Right renal pelvis (tissue), 4 donors: ENCODE measurements around the gene ST6GALNAC2. TPM values are rescaled to one million over a fixed set of nuclear protein-coding genes. Genes with fewer than 3 reads are reported as not detected.
"Not testable (repeated sequence)": the region's sequence is repeated elsewhere in the genome, so short reads cannot be mapped to it uniquely, and the experiment has no call there.

Experiments used
- DNase-seq, 4 donors: peaks; one replicate each; pipeline ENCODE4 v3.0.0-alpha.2; 2013; ENCODE audit warnings: low read depth in 4 of 4, low spot score in 3 of 4, missing footprints in 1 of 4
- polyA plus RNA-seq, 4 donors: library from polyadenylated mRNA; unstranded; fragments of 120-200 nt; gene quantifications; one replicate each; pipeline ENCODE4 v1.2.1, GENCODE V29; 2013; ENCODE audit not compliant: insufficient read length in 4 of 4

Gene ST6GALNAC2
- polyA plus RNA-seq, 4 donors = 11.4 to 14.8 (median 12.3) TPM

- DNase-seq = no peak
These were observed 42.2 kb downstream of the ST6GALNAC2 start for GRCh38 chr17:76543482-76543825.

GRCh38 chr17:76542984-76543383 lies 42.7 kb downstream of the ST6GALNAC2 start:
- no peak for DNase-seq

DNA sequence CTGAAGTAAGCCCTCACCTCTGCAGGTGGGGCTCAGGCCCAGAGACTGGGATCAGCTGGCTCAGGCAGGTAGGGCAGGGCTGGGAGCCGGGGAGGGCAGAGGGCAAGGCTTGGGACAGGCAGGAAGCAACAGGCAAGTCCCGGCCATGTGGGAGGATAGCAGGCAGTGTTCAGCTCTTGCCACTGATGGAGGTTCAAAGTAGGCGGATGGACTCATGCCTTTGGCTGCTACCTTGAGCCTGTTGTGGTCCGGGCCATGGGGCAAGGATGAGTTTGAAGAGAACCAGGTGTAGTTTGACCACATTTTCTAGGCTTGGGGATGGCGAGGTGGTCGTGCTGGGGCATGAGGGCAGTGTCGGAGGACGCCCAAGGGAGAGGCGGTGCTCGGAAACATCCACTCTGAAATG lies 43.1 kb downstream of the ST6GALNAC2 start:
- DNase-seq = no peak

DNA sequence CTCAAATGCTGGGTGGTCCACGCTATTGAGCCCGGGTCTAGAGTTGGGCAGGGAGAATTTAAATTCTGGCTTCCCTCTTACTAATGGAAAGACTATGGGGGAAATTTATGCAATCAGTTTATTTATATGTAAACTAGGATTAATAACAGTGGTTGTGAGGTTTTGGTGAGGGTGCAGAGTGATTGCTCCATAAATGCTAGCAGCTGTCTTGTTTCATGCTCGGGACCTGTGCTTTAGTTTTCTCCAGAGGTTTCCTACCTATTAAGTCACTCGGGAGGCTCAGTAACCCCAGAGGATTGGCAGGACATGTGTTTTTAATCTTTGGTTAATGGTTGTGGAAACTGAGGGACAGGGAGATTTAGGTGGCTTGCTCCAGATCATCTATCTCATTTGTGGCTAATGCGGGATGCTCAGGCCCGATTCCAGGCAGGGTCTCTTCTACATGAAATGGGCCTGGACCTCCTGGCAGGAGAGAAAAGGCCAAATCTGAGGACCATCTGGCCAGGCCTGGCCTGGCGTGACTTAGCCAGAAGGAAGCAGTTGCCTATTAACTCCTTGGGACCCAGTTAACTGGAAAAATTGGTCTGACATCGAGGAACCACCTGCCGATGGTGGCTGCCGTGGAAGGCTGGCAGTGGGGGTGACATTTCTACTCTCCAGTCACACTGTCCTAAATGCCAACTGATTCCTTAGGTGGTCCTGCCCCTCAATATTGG lies 43.8 kb downstream of the ST6GALNAC2 start:
- DNase-seq = no peak

DNA sequence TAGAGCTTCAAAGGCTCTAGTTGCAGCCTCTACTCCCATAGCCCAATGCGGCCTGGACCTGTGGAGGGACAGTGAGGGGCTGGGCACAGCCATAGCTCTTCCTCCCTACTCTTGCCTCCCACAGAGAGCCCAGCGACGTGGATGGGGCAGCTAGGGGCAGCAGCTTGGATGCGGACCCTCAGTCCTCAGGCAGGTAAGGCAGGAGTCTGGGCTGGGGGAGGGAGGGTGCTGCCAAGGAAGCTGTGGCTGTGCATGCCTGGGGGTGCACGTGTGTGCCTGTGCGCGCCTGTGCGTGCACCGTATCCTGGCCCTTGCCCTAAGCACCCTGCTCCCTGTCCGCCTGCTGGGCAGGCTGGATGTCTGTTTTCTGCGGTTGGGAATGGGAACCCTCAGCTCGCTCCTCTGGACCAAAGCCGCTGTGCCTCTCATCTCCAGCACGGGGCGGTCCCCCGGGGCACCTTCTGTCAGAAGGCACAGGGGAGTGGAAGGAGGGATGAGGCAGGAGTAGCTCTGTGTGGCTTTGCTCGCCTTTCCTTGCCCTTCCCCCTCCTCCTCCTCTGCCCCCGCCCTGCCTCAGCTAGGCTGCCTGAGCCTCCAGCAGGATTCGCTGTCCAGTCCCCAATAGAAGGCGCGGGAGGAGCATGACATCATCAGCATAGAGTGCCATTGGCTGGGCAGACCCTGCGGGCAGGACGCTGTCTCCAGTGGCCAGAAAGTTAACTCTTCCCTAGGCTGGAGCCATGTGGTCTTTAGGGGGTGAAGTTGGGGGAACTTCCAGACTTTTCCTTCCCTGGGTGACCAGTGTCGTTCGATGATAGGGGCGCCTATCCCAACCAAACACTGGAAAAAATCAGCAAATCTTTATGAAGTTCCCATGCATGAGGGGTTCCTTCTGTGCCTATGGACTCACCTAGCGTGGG lies 45.0 kb downstream of the ST6GALNAC2 start:
- DNase-seq = peak; percentile 81 to 94 (median 92)

DNA sequence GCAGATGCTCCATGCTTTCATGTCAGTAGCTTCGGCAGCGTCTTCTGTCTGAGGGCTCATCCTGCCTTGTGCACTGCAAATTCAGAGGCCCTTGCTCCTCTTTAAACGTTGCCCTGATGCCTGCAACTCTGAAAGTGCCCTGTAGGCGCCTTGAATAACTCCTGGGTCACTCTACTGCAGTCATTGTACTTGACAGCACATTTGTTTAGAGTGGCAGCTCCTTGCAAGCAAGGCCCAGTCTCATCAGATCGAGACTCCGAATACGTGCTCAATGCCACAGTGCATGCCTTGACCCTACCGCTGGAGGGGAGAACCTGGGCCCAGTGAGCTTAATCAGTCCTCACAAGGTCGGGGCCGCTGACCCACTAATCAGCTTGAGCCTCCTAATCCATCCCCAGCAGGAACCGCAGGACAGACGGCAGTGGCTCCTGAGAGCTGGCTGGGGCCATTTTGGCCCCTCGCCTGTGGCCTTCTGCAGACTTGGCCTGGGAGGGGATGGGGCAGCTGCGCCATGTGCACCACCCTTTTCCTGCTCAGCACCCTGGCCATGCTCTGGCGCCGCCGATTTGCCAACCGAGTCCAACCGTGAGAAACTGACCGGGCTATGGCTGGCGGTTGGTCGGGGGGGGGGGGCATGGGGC lies 45.9 kb downstream of the ST6GALNAC2 start, which contains the start of gene PRCD:
TSS of gene PRCD (plus strand) at position 414 of the 641 bp plus-strand sequence. CDS start at position 512, 98 bp downstream.
- DNase-seq = no peak

DNA sequence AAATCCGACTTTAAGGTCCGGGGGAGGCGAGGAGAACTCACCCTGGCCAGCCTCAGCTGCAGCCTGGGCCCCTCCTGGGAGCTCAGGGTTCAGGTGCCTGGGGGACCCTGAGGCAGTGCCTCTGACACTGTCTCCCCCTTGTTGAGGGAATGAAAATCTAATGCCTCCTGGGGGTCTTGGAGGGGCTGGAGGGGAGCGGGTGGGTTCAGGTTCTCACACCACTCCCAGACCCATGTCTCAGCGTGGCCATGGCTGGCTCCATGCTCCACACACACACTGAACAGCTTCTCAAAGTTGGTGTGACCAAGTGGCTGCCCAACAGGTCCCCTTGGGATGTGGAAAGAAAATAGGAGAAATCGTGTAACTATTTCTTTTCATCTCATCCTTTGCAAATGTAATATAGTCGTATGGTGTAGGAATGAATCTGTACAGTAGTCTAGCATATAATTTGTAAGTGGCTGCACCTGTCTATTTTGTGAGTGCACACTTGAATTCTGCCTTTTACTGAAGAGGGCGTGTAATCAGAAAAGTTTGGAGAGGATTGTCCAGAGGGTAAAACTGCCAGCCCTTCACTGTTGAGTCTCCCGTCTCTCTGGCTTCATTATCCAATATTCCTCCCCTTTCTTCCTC lies 46.6 kb downstream of the ST6GALNAC2 start:
- no peak for DNase-seq

DNA sequence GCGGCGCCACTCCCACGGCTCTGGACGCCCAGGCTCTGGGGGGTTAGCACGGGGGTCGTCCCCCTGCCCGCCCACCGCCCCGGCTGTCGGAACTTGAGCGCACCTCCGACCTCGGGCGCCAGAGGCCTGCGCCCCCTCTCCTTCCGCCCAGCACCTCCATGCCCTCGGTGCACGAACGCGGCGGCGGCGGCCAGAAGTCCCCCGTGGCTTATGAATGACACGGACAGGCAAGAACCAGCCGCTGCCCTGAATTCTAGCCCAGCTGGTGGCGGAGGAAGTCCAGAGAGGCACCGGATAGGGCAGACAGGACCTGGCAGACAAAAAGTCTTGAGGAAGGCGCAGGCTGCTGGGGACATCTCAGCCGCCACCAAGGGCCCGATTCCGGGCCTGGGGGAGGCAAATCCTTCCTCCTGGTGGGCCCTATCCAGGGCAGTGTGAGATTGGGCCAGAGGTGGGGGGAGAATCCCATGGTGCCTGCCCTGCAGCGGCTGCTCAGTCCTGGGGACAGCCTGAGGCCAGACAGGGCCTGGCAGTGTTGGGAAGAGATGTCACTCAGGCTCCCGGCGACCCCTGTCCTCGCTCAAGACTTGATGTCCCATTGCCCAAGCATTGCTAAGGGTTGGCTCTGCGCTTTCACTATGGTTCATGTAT lies 47.3 kb downstream of the ST6GALNAC2 start:
- no peak for DNase-seq

GRCh38 chr17:76537578-76538280 lies 47.9 kb downstream of the ST6GALNAC2 start, which contains the start of gene CYGB:
Gene CYGB (minus strand): TSS chr17:76537709. CDS start chr17:76537542, 167 bp downstream.
- DNase-seq = no peak

GRCh38 chr17:76537288-76537577 lies 48.4 kb downstream of the ST6GALNAC2 start:
- DNase-seq = no peak

DNA sequence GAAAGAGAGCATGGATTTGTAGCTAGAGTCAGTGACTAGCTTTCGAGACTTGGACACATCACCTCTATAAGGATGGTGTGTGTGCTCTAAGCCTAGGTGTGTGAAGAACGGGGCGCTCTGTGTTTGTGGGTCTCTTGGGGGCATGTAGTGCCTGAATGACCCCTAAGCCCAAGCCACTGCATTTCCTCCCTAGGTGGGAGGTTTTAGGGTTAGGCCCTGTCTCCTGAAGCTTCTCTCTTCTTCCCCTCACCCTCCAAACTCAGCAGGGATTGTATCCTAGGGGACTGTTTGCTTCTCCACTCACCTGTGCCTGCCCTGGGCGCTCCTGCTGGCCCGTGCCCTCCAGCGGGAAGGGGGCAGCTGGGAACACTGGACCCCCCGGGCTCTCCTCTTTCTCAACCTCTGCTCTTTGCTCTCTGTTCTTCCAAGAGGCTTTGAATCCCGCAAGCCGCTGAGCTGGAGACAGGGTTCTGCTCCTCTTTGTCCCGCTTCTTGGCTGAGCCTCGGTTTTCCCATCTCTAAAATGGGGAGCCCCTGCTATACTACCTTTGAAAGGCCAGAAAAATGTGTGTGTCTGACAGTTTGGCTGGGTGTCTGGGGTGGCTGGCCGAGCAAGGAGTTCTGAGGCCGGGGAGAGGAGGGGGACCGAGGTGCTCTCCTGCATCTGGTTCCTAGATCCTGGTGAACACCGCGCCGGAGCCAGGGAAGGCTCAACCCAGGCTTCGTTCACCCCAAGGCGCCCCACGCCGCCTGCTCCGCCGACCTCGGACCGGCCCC lies 49.0 kb downstream of the ST6GALNAC2 start:
- no peak for DNase-seq

GRCh38 chr17:76535788-76536510 lies 49.7 kb downstream of the ST6GALNAC2 start:
- DNase-seq = no peak

GRCh38 chr17:76534831-76535732 lies 50.6 kb downstream of the ST6GALNAC2 start:
- no peak for DNase-seq

- DNase-seq = not testable (repeated sequence)
These were observed 51.9 kb downstream of the ST6GALNAC2 start for GRCh38 chr17:76533640-76534359.

- no peak for DNase-seq
These were observed 53.5 kb downstream of the ST6GALNAC2 start for GRCh38 chr17:76532072-76532651.

DNA sequence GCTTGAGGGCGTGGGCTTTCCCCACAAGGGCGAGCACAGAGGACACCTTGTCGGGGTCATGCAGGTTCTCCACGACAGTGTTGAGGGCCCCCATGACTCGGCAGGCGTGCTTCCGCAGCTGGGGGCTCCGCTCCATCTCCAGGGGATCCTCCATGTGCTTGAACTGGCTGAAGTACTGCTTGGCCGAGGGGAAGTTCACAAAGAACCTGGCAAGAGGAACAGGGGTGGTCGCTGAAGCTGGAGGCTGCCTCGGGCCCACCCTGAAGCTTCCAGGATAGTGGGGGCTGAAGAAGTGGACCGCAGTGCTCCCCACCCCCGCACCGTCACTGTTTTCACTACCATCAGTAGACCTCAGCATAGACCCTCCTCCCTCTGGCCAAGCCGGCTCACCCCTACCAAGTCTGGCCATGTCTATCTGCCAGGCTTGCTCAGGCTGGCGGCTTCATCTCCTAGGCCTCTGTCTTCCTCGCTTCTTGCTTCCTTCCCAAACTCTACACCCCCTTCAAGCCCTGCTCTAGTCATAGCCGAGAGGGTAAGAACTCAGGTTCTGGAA lies 54.1 kb downstream of the ST6GALNAC2 start:
- no peak for DNase-seq
